ENCODE results near the gene DDRGK1.

DDRGK1 gene

DNA sequence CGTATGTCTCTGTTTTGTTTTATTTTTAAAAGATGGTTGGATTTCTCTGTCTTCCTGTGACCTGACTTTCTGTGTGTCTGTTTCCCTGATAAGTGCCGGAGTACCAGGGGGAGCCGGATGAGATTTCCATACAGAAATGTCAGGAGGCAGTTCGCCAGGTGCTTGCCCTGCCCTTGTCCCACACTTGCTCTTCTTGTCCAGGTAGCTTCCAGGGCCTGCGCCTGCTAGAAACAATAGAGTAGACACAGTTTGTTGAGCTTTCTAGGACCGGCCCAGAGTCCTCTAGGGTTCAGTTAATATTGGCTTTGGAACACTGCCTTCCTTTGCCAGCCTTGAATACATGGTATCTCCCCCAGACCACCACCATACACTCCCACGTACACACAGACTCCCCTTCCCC, 8.7 kb upstream of the DDRGK1 start:
- no peak for TF ChIP-seq GATA3 (IDR thresholded peaks at IDR 0.05; ENCODE audit: low read depth, low read length)
- no peak for TF ChIP-seq GATA2 (IDR thresholded peaks at IDR 0.05; ENCODE audit: low read depth, low read length)

DNA sequence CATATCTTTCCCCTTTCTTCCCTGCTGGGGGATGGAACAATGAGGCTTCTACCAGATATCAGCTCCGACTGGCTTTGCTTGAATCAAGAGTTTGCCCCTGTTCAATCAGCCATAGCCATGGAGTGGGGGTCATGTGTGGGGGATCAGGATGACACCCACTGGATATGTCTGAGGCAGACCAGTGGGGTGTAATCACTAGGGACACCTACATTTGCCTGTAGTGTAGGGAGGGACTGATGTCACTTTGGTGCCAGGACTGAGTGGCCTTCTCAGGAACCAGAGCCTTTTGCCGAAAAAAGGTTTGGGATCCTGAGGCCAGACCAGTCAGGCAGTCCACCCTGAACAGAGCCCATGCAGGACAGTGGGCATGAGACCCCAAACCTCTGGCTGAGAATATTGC, 5.9 kb upstream of the DDRGK1 start:
- TF ChIP-seq GATA2 (IDR thresholded peaks at IDR 0.05; ENCODE audit: low read depth, low read length) = no peak
- TF ChIP-seq GATA3 (IDR thresholded peaks at IDR 0.05; ENCODE audit: low read depth, low read length) = no peak

DNA sequence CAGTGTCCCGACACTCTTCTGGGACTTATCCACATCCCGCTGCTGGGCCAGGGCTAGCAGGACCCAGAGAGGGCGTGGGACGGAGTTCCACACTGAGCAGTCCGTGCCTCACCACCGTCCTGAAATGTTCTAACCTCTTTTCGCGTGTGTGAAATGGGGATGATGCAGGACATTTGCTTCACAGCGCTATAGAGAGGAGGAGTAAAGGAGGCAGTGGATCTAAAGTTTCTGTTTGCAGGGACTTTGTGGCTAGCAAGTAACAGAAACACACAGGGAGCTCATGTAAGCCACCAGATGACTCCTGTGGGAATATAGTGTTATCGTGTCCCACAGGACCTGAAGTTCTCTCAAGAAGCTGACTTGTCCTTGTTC, 5.5 kb upstream of the DDRGK1 start:
- TF ChIP-seq GATA3 (IDR thresholded peaks at IDR 0.05; ENCODE audit: low read depth, low read length) (no peak), GATA2 (IDR thresholded peaks at IDR 0.05; ENCODE audit: low read depth, low read length) (no peak)

DNA sequence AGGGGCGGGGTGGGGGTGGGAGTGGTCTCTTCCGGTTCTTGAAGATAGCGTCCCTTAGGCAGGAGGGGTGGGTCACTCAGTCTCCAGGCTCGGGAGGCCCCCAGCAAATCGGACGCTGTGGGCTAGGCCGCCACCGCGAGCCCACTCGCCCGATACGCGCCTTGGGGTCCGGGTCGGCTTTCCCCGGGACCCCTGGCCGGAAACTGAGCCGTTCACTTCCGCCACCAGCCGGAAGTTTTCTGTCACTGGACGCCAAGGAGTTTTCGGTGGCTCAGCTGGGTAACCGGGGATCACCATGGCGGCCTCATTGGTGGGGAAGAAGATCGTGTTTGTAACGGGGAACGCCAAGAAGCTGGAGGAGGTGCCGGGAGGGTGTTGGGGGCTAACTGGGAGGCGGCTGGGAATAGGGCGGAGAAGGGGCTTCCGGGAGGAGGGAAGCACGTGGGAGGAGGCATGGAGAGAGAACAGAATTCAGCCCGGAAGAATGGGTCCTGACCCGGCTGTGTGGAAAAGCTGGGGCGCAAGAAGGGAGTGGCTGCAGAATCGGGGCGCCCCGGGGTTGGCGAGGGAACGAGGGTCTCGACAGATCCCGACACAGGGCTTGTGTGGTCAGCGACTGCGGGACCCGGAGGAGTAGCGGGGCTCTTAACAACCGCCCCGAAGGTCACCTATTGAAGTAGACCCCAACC, 4.9 kb upstream of the DDRGK1 start, which contains the start of gene ITPA:
TSS of gene ITPA (plus strand) at position 242 of the 689 bp plus-strand sequence. CDS start at position 296, 54 bp downstream.
- no peak for TF ChIP-seq GATA3 (IDR thresholded peaks at IDR 0.05; ENCODE audit: low read depth, low read length)
- TF ChIP-seq GATA2 (IDR thresholded peaks at IDR 0.05; ENCODE audit: low read depth, low read length) = no peak

DNA sequence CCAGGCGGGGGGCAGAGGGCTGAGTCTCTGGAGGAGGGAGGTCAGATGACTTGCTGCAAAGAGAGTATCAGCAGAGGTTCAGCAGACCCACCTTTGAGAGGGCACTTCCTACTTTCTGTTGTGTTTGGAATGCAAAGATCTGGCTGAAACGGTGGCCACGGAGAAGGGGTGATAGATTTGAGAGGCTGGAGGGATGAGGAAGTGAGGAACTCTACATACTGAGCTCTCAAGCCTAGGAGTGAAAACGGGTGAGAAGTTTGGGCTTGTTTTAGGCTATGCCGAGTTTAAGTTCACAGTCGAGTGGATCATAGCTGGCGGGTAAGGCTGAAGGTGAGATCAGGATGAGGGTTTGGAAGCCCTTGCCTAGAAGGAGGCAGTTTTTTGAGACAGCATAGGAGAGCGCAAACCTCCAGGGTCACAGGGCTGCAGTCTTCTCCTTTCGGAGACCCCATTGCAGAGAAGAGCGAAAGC, 4.3 kb upstream of the DDRGK1 start:
- TF ChIP-seq GATA3 (IDR thresholded peaks at IDR 0.05; ENCODE audit: low read depth, low read length) (no peak), GATA2 (IDR thresholded peaks at IDR 0.05; ENCODE audit: low read depth, low read length) (no peak)

DNA sequence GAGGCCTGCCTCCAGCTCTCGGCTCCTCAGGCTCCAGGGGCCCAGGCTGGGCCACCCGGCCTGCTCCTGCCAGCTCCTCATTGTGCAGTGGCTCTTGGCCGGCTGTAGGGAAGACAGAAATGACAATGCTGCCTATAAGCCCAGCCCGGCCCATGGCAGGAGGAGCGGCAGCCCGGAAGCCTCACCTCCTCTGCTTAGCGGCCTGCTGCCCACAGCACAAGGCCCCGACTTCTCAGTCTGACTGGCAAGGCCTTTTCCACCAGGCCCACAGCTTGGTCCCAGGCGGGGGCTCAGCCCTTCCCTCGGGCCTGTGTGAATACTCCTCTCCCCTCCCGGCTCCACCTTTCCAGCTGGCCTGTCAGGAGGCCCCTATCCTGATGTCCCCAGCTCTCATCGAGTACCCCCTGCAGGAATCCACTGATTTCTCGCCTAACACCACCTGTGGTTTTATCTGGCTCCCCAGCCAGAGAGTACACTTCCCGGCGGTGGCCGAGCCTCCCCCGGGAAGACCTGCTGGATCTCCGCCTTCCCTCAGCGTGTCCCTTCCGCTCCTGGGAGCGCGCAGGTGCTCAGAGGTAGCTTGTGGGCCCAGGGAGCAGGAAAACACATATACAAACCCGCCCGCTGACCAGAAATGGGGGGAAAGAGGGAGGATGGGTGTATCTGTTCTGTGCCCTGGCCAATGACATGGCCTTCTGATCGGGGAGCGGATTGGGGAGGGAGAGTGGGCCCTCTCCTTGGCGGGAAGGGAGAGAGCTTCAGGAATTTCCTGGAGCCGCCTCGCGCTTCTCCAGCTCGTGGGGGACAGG, 963 bp downstream of the DDRGK1 start:
- TF ChIP-seq GATA2 (IDR thresholded peaks at IDR 0.05; ENCODE audit: low read depth, low read length) = no peak
- no peak for TF ChIP-seq GATA3 (IDR thresholded peaks at IDR 0.05; ENCODE audit: low read depth, low read length)

DNA sequence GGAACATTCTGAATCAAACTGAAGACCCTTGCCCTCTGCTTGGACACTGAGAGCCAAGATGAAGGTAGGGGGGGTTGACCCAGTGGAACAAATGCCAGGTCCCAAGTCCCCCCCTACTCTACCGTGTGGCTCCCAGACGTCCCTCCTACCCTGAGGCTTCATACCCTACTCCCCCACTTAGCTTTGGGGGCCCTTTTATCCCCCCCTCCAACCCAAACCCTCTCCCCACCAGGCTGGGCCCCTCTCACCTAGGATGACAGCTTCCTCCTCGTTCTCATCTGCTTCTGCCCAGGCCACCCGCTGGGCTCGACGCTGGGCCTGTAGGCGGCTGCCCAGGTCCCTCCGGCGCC, 1.5 kb downstream of the DDRGK1 start:
- TF ChIP-seq GATA3 (IDR thresholded peaks at IDR 0.05; ENCODE audit: low read depth, low read length) (no peak), GATA2 (IDR thresholded peaks at IDR 0.05; ENCODE audit: low read depth, low read length) (no peak)

DNA sequence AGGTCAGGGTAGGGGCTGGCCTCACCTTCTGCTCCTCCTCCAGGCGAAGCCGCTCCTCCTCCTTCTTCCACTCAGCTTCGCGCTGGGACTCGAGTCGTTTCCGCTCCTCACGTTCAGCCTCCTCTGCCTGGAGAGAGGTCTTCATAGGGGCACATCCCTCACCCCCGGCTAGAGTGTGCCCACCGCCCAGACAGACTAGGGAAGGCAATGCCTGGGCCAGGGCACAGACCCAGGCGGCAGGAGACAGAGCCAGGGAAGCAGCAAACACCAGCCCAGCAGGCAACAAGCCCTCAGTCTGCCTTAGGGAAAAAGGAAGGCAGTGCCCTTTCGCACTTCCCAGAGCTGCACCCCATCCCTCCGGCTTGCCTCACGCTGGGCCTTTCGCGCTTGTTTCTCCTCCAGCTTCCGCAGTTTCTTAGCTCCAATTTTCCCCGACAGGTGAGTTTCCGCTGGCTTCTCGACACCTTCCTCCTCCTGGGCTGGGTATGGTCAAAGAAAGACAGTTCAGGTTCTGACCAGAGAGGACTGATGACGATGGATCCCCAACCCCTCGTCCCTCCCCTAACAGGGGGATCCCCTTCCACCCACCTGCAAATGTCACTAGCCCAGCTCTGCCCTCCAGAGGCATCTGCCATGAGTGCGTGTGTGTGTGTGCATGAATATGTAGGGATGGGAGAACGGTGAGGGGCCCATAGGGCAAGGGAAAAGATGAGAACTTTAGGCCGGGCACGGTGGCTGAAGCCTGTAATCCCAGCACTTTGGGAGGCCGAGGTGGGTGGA, 4.3 kb downstream of the DDRGK1 start:
- TF ChIP-seq GATA2 (IDR thresholded peaks at IDR 0.05; ENCODE audit: low read depth, low read length) (no peak), GATA3 (IDR thresholded peaks at IDR 0.05; ENCODE audit: low read depth, low read length) (no peak)

DNA sequence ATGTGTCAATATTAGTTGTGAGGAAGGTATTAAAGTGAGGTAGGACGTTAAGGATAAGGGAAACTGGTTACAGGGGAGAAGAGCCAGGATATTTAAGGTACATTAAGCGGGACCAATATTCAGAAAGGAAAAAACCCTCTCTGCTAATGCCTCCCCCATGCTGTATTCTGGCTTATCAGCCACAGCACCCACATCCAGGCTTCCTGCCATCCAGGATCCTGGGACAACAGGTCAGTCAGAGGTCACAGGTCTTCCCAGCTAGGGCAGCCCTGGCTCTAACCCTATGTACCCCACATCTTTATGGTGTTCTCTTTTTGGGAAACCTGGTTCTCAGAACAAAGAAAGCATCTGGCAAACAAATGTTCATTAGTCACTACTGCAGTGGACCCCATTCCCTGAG, 5.3 kb downstream of the DDRGK1 start:
- no peak for TF ChIP-seq GATA2 (IDR thresholded peaks at IDR 0.05; ENCODE audit: low read depth, low read length)

DNA sequence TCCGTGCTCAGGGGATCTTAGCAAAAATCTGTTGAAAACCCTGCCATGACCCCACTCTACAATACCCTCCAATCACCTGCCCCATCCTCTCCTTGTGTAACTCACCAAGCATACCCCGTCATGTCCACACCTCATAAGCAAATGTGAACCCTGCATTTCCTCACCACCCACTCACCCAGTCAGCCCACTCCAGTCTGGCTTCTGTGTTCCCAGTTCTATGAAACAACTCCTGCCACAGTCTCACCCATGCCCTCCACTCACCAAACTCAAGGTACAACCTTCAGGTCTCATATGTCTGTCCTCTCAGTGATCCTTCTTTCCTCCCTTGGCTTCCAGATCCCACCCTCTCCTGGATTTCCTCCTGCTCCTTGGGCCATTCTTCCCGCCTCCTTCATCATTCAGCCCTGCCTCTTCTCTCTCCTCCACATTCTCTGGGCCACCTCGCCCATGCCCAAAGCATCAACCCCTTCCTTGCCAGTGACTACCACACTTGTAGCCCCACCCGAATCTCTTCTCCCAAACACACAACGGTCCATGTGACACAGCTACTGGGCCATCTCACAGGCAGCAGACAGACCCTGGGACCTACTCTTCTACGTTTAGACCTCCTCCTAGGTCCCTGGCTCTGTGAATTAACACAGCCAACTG, 8.8 kb downstream of the DDRGK1 start:
- TF ChIP-seq GATA3 (IDR thresholded peaks at IDR 0.05; ENCODE audit: low read depth, low read length) (no peak), GATA2 (IDR thresholded peaks at IDR 0.05; ENCODE audit: low read depth, low read length) (no peak)

DNA sequence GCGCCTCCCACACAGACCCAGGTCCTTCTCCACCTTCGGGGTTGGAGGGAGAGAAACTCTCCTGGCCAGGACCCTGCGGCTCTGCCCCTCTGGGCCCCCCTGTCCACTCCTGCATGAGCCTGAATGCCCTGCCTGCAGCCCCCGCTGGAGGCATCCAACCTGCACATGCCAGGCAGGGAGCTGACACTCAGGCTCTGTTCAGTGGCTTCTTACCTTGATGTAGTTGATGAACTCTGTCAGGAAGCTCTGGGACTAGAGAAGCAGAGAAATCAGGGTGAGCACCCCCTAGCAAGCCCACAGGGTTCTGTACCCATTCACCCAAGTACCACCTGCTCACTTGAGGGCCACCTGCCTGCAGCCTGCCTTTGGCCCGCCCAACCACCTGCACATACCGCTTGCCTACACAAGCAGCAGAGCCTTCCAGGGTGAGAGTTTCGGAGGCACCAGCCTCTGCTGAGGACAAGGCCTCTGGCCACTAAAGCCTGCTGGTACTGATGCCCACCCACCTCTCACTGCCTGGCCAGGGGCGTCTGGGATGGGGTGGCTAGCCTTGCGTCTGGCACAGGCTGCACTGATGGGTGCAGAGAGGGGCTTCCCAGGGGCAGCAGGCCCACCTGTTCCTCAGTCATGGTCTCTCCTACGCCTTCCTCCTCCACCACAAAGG, 9.7 kb downstream of the DDRGK1 start:
- TF ChIP-seq GATA3 (IDR thresholded peaks at IDR 0.05; ENCODE audit: low read depth, low read length) (no peak), GATA2 (IDR thresholded peaks at IDR 0.05; ENCODE audit: low read depth, low read length) (no peak)

DNA sequence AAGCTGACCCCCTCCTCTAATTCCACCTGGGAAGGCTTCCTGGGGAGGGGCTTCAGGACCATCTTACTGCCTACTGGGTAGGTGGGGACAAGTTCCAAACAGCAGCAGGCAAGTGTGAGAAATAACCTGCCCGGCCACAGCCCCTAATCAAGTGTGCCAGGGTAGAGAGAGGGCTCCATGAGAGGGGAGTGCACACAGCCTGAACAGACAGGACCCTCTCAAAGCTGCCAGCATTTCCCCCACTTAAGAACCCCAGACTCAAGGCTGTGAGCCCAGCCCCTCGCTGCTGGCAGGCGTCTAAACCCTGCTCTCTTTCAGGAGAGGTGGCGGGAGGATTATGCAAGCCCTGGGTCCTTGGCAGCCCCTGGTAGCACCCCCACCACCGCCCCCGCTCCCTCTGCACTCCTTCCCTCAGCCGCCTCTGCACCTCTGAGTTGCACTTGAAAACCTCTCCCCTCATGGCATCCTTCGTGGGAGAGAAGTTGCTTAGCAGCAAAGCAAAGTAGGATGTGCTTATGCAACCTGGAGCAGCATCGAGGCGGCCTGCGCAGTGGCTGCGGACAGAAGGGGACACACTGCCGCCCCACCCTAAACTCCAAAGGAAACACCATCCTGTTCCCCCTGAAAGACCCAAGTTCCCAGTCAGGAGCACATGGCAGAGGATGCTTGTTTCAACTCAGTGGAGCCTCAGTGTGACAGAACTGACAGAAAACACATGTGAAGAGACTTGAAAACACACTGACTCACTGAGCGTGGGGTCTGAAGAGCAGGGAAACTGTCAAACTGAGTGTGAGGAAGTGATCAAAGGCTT, 10.5 kb downstream of the DDRGK1 start:
- TF ChIP-seq GATA3 (IDR thresholded peaks at IDR 0.05; ENCODE audit: low read depth, low read length) (no peak), GATA2 (IDR thresholded peaks at IDR 0.05; ENCODE audit: low read depth, low read length) (no peak)
